H1 (cell line): ENCODE measurements around the gene DBET. TPM values are rescaled to one million over a fixed set of nuclear protein-coding genes. Genes with fewer than 3 reads are reported as not detected.
A peak's percentile ranks its signal among the peaks of the same experiment; 100 is the strongest.

Experiments used
- ASH2L ChIP-seq: fragments of 200-600, 300-600 bp; sonication (generic); IDR thresholded peaks from one replicate; pipeline ENCODE4 v1.7.1; 2017; ENCODE audit warnings: low read length
- CBX8 ChIP-seq: fragments of 300-800, 300-1000 bp; sonication (generic); IDR thresholded peaks from 2 replicates; pipeline ENCODE4 v1.7.1; 2016; ENCODE audit warnings: low read depth, low read length, borderline replicate concordance
- CTBP2 ChIP-seq: IDR thresholded peaks from 2 replicates; pipeline ENCODE4 v1.7.0; 2011; ENCODE audit warnings: borderline replicate concordance, mild to moderate bottlenecking, moderate library complexity, mixed read lengths, low read length; ENCODE audit not compliant: insufficient read depth, insufficient read length
- EGR1 ChIP-seq: IDR thresholded peaks from 2 replicates; pipeline ENCODE4 v1.6.1; 2011; ENCODE audit warnings: low read depth, low read length, borderline replicate concordance
- EP300 ChIP-seq, 2 experiments: IDR thresholded peaks; 1 replicate in 1 of 2; 2 replicates in 1 of 2; pipeline ENCODE4 v1.6.1; 2011 to 2012; ENCODE audit warnings: low read depth in 2 of 2, low read length in 2 of 2, mild to moderate bottlenecking in 2 of 2, borderline replicate concordance in 1 of 2, inconsistent platforms in 1 of 2, moderate library complexity in 1 of 2
- GABPA ChIP-seq: IDR thresholded peaks from 2 replicates; pipeline ENCODE4 v1.6.1; 2011; ENCODE audit warnings: mild to moderate bottlenecking, low read length, moderate library complexity, borderline replicate concordance; ENCODE audit not compliant: insufficient read depth
- GTF2F1 ChIP-seq: IDR thresholded peaks from 2 replicates; pipeline ENCODE4 v1.6.1; 2012; ENCODE audit warnings: low read depth, low read length, improper control_type of control experiment, borderline replicate concordance
- KDM4A ChIP-seq: IDR thresholded peaks from one replicate; pipeline ENCODE4 v1.7.1; 2012; ENCODE audit warnings: low read depth, mild to moderate bottlenecking, moderate library complexity, low read length, inconsistent platforms; ENCODE audit not compliant: severe bottlenecking
- NANOG ChIP-seq: IDR thresholded peaks from 2 replicates; pipeline ENCODE4 v1.6.1; 2011; ENCODE audit warnings: low read length, low read depth, mild to moderate bottlenecking, inconsistent platforms; ENCODE audit not compliant: insufficient read depth, poor library complexity, severe bottlenecking
- RBBP5 ChIP-seq: IDR thresholded peaks from 2 replicates; pipeline ENCODE4 v1.7.1; 2012; ENCODE audit warnings: low read depth, mild to moderate bottlenecking, inconsistent platforms, low read length, moderate library complexity, borderline replicate concordance
- RNF2 ChIP-seq: fragments of 200-900, 300-1000 bp; sonication (generic); IDR thresholded peaks from 2 replicates; pipeline ENCODE4 v1.7.1; 2016; ENCODE audit warnings: borderline replicate concordance, low read depth, mild to moderate bottlenecking, antibody characterized with exemption, low read length; ENCODE audit not compliant: poor library complexity, severe bottlenecking; ENCODE audit errors: missing control alignments
- SP1 ChIP-seq: IDR thresholded peaks from 2 replicates; pipeline ENCODE4 v1.6.1; 2011; ENCODE audit warnings: low read depth, low read length
- SRF ChIP-seq: IDR thresholded peaks from 2 replicates; pipeline ENCODE4 v1.6.1; 2011; ENCODE audit warnings: mild to moderate bottlenecking, low read depth, low read length, moderate library complexity
- SUZ12 ChIP-seq: fragments of 200-600 bp; sonication (generic); IDR thresholded peaks from 2 replicates; pipeline ENCODE4 v1.6.1; 2012; ENCODE audit warnings: mild to moderate bottlenecking, inconsistent platforms, low read length, moderate library complexity, mixed read lengths
- TBP ChIP-seq: IDR thresholded peaks from 2 replicates; pipeline ENCODE4 v1.6.1; 2011; ENCODE audit warnings: low read depth, low read length, improper control_type of control experiment
- TEAD4 ChIP-seq: IDR thresholded peaks from 2 replicates; pipeline ENCODE4 v1.6.1; 2012; ENCODE audit warnings: low read depth, low read length, inconsistent platforms, mixed read lengths
- YY1 ChIP-seq: IDR thresholded peaks from 2 replicates; pipeline ENCODE4 v1.6.1; 2011; ENCODE audit warnings: low read depth, mild to moderate bottlenecking, low read length
- polyA plus RNA-seq, 7 experiments: library from polyadenylated mRNA; depleted of rRNA in 3 of 7; stranded (reverse) in 5 of 7; unstranded in 2 of 7; fragments of >200 nt in 5 of 7; fragments of 200-250 nt in 2 of 7; gene quantifications; 1 replicate in 5 of 7; 2 replicates in 1 of 7; 4 replicates in 1 of 7; pipeline versions ENCODE4 v1.2.1 to v1.2.3, GENCODE V29; 2011 to 2013; ENCODE audit warnings: missing spikeins in 2 of 7, mixed read lengths in 2 of 7
- total RNA-seq: library from RNA; stranded (reverse); fragmentation: NEBNext Ultra II Directional; extraction: Animal tissue kit (Norgen Biotek cat#: 25700); gene quantifications from 2 replicates; pipeline ENCODE4 v1.2.1, GENCODE V29; 2021
- TF ChIP-seq, protein P1 (sequence below): IDR thresholded peaks from 2 replicates; pipeline ENCODE4 v1.6.1; 2012; ENCODE audit warnings: inconsistent platforms
- TF ChIP-seq, protein P2 (sequence below): IDR thresholded peaks from 2 replicates; pipeline ENCODE4 v1.6.1; 2011; ENCODE audit warnings: low read depth, mild to moderate bottlenecking, low read length; ENCODE audit not compliant: insufficient read depth

DBET gene
- total and polyA plus RNA-seq, 2 of the 8 experiments (the other 6 are each of a cell fraction or from before 2014, with no cell fraction given): not detected

DNA sequence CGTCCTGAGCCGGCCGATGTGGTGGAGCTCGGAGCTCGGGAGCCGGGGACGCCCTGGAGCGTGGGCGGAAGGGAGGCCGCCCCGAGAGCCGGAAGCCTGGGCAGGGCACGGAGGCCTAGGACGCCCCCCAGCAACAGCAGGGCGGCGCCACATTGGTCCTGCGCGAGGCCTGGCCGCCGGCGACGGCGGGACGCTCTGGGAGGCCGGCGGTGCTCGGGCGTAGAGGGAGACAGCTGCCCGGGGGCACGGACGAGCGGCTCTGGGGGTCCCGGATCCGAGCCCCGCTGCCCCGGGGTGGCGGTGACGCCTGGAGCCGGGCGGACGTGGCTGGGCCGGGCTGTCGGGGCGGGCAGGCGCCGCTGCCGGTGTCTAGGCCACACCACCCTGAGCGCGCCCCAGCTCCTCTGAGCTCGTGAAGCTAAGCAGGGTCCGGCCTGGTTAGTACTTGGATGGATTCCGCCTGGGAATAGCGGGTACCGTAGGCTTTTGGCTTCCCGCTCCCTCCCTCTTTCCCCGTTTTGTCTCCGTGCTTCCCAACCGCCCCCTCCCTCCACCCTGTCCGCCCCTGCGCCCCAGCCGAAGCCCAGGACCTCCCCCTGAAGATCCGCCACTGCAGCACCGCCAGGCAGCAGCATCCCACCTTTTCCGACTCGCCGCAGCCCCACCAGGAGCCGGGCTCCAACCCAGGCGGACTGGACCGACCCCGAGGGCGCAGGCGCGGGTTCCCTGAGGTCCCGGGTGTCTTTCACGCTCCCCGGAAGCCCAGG lies 49.3 kb upstream of the DBET start (continued):
- TF ChIP-seq TBP: peak; percentile 40; the same call in 1 of the 2 replicates
- peak; percentile 78 for TF ChIP-seq EGR1
- TF ChIP-seq RBBP5: peak; percentile 48; the same call in 1 of the 2 replicates
- TF ChIP-seq CTBP2: peak; percentile 82
- TF ChIP-seq, protein P1, sequence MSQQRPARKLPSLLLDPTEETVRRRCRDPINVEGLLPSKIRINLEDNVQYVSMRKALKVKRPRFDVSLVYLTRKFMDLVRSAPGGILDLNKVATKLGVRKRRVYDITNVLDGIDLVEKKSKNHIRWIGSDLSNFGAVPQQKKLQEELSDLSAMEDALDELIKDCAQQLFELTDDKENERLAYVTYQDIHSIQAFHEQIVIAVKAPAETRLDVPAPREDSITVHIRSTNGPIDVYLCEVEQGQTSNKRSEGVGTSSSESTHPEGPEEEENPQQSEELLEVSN: no peak
- no peak for TF ChIP-seq GTF2F1
- no peak for TF ChIP-seq NANOG
- no peak for TF ChIP-seq EP300 (IDR thresholded peaks at IDR 0.05; ENCODE audit: borderline replicate concordance in 1 of 2, low read depth in 2 of 2, low read length in 2 of 2)
- no peak for TF ChIP-seq TEAD4
- TF ChIP-seq YY1: peak; percentile 11; the same call in 1 of the 2 replicates
- no peak for TF ChIP-seq SP1
- TF ChIP-seq SUZ12: peak; percentile 30; the same call in 1 of the 2 replicates
- no peak for TF ChIP-seq SRF
- TF ChIP-seq RNF2: peak; percentile 4
- TF ChIP-seq KDM4A: peak; percentile 69
- TF ChIP-seq ASH2L: peak; percentile 69
- 0 out of 2 replicates have a peak, but pooled peaks have one; percentile 13 for TF ChIP-seq GABPA
- TF ChIP-seq CBX8: no peak
- TF ChIP-seq, protein P2, sequence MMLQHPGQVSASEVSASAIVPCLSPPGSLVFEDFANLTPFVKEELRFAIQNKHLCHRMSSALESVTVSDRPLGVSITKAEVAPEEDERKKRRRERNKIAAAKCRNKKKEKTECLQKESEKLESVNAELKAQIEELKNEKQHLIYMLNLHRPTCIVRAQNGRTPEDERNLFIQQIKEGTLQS: no peak
